CMK (cell line): ENCODE results near the gene SLC37A3.
"Not testable (repeated sequence)": the region's sequence is repeated elsewhere in the genome, so short reads cannot be mapped to it uniquely, and the experiment has no call there.

Source experiments
- DNase-seq: peaks from one replicate; pipeline ENCODE4 v3.0.0-alpha.2; 2010; ENCODE audit warnings: low read depth

SLC37A3 gene

DNA sequence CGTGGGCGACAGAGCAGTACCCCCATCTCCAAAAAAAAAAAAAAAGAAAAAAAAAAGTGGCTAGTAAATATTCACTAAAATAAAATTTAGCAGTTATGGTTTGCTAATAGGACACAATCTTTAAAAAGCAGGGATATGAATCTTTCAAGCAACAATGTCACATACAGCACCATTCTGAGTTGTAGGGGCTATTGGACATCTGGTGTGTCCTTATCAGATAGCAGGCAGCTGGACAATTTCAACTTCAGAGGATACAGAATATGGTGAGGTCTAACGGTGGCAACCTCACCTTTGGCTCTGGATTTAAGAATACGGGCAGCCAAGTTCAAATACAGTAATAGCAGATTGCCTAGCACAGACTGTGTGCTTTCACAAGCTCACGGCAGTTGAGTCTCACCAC, 51.1 kb downstream of the SLC37A3 start:
- no peak for DNase-seq

GRCh38 chr7:140345426-140345825, 52.9 kb downstream of the SLC37A3 start:
- no peak for DNase-seq

- no peak for DNase-seq
These were observed 55.4 kb downstream of the SLC37A3 start for GRCh38 chr7:140342727-140343514.

DNA sequence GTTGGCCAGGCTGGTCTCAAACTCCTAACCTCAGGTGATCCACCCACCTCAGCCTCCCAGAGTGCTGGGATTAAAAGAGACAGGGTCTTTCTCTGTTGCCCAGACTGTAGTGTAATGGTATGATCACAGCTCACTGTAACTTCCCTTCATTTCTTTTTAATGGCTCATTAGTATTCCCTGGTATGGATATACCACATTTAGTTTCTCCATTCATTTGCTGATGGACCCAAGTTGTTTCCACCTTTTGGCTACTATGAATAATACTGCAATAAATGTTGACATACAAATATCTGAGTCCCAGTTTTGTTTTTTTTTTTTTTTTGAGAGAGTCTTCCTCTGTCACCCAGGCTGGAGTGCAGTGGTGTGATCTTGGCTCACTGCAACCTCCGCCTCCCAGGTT, 59.4 kb downstream of the SLC37A3 start:
- not testable (repeated sequence) for DNase-seq

DNA sequence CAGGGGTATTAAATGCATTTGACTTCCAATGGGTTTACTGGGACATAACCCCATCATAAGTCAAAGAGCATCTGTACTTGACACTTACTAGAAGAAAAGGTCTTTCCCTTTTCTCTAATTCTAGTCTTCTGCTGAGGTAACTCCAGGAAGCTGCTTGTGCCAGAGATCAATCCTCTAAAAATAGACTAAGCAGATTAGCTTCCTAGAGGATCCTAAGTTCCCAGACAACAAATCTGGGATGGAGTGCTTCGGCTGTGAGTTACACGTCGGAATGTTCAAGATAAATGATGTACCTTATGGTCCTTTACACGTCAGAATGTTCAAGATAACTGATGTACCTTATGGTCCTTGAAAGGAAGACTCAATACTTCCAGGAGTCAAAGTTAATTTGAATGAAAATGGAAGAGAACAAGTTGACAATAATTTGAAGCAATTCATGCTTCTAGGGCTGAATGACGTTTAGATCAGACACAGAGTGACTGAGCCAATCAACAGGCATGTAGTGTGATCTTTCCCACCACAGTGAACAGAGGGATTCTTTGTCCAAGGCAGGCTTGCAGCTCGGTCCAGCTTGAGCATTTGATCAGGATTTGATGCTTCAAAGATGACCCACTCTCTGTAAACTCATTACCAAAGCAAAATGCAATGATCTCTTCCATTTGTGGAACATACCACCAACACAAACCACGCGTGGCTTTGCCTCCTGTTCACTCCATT, 63.8 kb downstream of the SLC37A3 start:
- DNase-seq: no peak

GRCh38 chr7:140333686-140334085, 64.6 kb downstream of the SLC37A3 start:
- no peak for DNase-seq

DNA sequence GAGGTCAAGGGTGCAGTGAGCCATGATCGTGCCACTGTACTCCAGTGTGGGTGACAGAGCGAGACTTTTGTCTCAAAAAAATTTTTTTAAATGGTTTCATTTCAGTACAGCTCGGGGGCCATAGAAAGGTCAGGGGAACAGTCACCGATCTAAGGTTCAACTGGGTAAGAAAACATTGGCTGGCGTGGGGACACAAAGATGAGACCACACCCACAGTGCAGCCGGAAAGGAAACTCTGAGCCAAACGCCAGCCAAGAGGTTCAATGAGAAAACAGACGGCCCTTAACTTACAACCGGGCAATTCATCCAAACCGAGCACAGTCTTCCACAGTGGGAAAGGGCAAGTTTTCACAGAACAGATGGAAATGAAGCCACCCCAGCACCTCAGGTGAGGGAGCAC, 65.1 kb downstream of the SLC37A3 start:
- no peak for DNase-seq

DNA sequence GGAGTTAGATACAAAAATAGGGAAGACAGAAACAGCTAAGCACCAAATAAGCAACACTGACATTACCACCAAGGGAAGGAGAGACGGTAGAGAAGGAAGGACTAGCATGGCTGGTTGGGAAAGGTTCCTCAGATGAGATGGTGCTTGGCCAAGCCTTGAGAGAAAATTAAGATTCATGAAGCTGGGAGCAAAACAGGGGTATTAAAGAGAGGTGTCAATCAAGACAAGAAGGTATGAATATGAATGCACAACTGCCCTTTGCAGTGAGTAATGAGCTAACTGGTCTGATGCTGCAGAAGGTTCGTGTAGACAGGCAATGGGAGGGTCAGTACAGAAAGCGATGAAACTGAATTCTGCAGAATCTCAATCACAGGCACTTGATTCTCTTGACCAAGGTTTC, 67.7 kb downstream of the SLC37A3 start:
- DNase-seq: no peak

- no peak for DNase-seq
These were observed 68.2 kb downstream of the SLC37A3 start for GRCh38 chr7:140330128-140330527.

DNA sequence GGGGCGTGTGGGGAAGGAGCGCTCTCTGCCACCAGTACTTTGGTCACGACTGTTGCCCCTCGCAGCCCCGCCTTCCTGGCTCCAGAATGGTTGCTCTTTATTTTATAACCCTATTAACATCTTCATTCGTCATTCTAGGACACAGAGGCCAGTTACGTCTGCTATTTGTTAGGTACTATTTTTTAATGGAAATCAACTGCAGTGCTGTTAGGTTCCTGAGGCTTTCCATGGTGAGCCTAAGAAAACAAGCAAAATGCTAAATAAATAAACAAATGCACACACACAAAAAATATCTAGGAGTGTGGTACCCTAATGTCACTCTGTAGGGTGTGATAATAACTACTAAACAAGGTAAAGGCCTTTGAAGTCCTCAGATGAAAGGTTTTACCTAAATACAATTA, 71.1 kb downstream of the SLC37A3 start:
- no peak for DNase-seq

DNA sequence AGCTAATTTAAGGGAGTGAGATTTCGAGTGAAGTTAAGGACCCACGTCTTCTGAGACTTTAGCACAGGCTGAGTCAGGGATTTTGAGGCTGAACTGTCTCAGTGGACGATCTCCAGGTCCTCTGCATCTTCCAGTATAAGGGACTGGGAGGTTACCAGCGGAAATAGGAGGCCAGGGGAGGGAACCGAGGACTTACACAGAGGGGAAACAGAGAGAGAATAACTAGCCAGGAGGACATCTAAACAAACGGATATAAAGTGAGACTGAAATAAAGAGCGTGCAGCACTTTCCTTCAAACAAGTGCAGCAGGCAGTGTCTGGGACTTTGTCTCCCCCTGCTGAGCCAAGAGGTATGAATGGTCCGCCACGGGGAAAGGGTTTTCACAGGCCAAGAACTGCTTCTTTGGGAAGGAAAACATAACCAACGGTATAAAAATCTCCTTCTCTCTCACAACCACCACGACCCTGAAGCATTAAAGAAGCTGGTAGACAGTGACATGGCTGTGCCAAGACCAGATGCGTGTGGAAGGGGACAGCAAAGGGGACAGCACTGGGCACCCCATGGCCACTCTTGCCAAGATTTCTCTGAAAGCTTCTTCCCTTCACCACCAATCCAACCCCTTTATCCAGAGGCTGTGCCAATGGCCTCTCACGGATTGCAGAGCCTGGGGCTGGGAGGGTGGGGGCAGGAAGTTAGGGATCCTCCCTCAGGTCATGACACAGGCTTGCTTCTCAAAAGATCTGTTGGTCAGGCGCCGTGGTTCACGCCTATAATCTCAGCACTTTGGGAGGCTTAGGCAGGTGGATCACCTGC, 72.0 kb downstream of the SLC37A3 start:
- DNase-seq: no peak

DNA sequence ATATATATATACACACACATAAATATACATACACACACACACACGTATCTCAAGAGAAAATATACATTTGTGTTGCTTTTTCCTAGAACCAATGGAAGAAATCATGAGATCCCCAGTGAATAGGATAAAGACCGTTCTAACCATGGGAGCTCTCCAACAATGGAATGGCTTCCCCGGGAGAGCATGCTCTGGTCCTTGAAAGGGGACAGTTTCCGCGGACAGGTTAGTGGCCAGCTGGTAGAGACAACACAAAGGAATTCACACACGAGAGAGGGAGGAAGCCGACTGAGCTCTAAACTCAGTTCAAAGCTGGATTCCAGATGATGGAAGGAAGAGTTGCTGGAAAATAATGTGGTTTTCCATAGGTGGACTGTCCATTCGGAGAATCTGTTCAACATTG, 72.7 kb downstream of the SLC37A3 start:
- DNase-seq: no peak

GRCh38 chr7:140324714-140325113, 73.6 kb downstream of the SLC37A3 start:
- DNase-seq: no peak

- no peak for DNase-seq
These were observed 75.6 kb downstream of the SLC37A3 start for GRCh38 chr7:140322759-140323158.

GRCh38 chr7:140320078-140320477, 78.3 kb downstream of the SLC37A3 start:
- DNase-seq: not testable (repeated sequence)

GRCh38 chr7:140317999-140318398, 80.3 kb downstream of the SLC37A3 start:
- DNase-seq: no peak

- DNase-seq: peak; percentile 84
These were observed 80.7 kb downstream of the SLC37A3 start for GRCh38 chr7:140317597-140317996.

DNA sequence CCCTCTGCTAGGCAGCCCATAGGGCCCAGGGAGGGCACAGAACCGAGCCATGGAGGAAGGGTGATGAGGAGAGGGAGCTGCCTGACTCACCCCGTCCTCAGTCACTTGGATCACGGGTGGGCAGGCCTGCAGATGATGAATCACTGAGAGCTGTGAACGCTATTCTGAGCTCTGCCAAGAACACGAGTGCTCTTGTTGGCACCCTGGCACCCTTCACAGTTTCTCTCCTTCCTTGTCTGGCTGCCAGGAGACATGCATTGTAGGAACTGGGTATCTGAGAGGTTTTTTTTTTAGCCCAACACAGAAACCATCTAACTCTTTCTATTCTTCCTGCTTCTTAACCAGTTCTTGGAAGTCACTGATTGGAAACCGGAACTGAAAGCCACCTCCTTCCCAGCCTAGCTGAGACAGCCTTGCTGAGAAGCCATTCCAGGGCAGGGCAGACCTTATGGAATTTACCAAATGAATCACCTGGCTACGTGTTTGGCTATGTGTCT, 82.1 kb downstream of the SLC37A3 start:
- no peak for DNase-seq

DNA sequence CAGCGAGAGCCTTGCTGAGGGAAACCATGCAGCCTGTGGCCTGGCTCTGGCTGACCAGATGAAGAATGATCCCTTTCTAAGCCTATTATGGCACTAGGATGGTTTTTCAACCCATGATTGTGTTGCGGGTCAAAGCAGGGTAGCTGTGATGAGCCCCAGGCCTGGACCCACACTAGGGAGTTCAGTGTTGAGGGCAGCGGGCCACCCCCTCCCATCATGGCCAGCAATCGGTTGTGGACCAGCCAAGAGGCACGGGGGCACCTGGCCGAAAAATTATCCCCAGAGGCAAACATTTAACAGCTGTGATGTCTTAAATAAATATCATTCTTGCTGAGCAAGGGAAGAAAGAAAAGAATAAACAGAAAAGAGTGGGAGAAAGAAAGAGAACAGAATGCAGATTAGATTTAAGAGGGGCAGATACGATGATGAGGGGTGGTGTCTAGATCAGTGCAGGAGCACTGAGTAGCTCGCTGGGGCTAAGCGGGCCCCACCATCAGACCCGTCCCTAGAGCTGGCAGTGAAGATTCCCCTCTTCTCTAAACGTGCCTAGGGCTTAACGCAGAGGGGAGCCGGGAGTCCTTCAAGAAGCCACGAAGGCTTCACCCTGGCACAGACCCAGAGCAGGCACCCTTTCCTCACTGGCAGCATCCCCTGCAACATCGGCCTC, 82.7 kb downstream of the SLC37A3 start:
- no peak for DNase-seq

DNA sequence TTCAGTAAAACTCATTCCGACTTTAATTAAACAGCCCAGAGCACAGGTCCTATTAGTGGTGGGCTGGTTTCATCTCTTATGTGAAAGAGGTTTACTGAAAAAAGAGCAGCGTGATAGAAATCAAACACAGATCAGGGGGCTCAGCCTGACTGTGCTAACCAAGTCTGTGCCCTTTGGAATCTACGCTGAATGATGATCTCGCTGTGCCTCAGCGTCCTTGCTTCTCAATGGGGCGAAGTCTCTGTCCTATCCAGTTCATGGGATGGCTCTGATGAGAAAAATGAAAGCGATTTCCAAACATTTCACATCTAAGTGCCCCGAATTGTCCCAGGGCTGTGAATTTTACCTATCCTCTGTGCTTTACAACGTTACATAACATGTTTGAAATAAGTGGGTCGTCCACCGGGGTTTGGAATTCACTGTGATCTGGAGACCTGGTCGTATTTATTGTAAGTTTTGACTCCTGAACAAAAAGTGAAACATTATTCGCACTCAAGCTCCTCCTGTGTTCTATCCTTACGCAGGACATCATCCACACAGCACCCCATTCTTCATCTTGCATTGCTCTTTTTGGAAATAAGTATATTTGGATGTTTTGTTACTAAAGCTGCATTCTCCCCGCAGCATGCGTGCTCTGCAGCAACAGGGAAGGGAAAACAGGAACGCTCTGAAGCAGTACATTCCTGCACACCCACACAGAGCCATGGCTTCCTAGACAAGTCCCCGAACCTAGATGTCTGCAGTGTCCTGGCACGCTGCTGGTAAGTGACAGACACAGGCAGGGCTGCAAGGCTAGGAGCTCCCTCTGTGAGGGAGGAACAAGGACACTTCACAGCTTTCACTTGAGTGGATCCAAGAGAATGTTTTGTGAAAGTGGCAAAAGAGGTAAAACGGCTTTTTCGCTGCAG, 83.5 kb downstream of the SLC37A3 start:
- no peak for DNase-seq
